Left cardiac atrium (tissue), 4 donors: ENCODE measurements around the gene SYT7. TPM values are rescaled to one million over a fixed set of nuclear protein-coding genes. Genes with fewer than 3 reads are reported as not detected.

Source experiments
- ATAC-seq, 2 donors: fragments of 200-7000 bp; cut with Tn5 transposase; one replicate each; pipeline ENCODE4 v1.9.1; 2020; ENCODE audit warnings: mild to moderate bottlenecking in 2 of 2, moderate library complexity in 2 of 2
- DNase-seq: peaks from one replicate; pipeline ENCODE4 v3.0.0-alpha.2; 2020
- intact Hi-C, 2 donors: fragments of 100-400 bp; cut with DNase I; formaldehyde crosslinking; loops; one replicate each; pipeline versions ENCODE4 v1.14.1 to v1.15.1; 2022 to 2023
- total RNA-seq, 2 donors: library from RNA; stranded (reverse); fragmentation: NEBNext Ultra II Directional; extraction: Animal tissue kit (Norgen Biotek cat#: 25700); gene quantifications; one replicate each; pipeline ENCODE4 v1.2.1, GENCODE V29; 2021
- donor health status: DM: no; HTN: yes; CAD: no.
- donor health status: DM: no; HTN: yes; CAD: no; lungs with severe emphysema.
- donor health status: DM: yes; HTN: yes; CAD: no.
- donor health status: Dilated cardiomyopathy.

SYT7 gene
- total RNA-seq, 2 donors from 2014 or later: 36.7 to 39.7 TPM

GRCh38 chr11:61588728-61589191 lies 7.9 kb upstream of the SYT7 start:
- peak; percentile 65 for DNase-seq
- intact Hi-C loops: no loop called here
- ATAC-seq: peak in 1 of 2 donors; percentile 65

GRCh38 chr11:61587951-61588727 lies 7.3 kb upstream of the SYT7 start:
- DNase-seq (peak; percentile 57), ATAC-seq (peak; percentile 63 to 77)
- intact Hi-C loops: no loop called here

- DNase-seq (peak; percentile 55), ATAC-seq (peak; percentile 79 to 84)
- intact Hi-C loops: no loop called here
Observed at GRCh38 chr11:61587541-61587941, 6.7 kb upstream of the SYT7 start.

GRCh38 chr11:61586792-61587430 lies 6.0 kb upstream of the SYT7 start:
- ATAC-seq: no peak
- no peak for DNase-seq
- intact Hi-C loops: no loop called here

GRCh38 chr11:61585115-61585514 lies 4.2 kb upstream of the SYT7 start:
- intact Hi-C loops: no loop called here
- ATAC-seq: no peak

GRCh38 chr11:61581931-61582330 lies 1.1 kb upstream of the SYT7 start:
- no peak for DNase-seq
- intact Hi-C loops: loop anchor here (5.0 kb wide), 1 partner anchor 45 kb away; no protein-coding TSS in a partner anchor
- ATAC-seq: no peak

More at GRCh38 chr11:61585115-61585514, 4.2 kb upstream of the SYT7 start:
- DNase-seq: no peak

- DNase-seq (no peak), ATAC-seq (peak in 1 of 2 donors; percentile 3)
- intact Hi-C loops: loop anchor here (5.0 kb wide), 1 partner anchor 47 kb away; no protein-coding TSS in a partner anchor
Observed at GRCh38 chr11:61580271-61580888, 496 bp downstream of the SYT7 start.

- intact Hi-C loops: loop anchor here (5.0 kb wide), 2 partner anchors 47 to 48 kb away; no protein-coding TSS in a partner anchor
- no peak for DNase-seq
- ATAC-seq: no peak
Observed at GRCh38 chr11:61579676-61580270, 1.1 kb downstream of the SYT7 start.

GRCh38 chr11:61578819-61579675 lies 1.8 kb downstream of the SYT7 start:
- ATAC-seq (no peak), DNase-seq (no peak)
- intact Hi-C loops: loop anchor here in 1 of 2 donors (5.0 kb wide), 1 partner anchor 47 kb away; no protein-coding TSS in a partner anchor

- DNase-seq (no peak), ATAC-seq (peak; percentile 26 to 27)
- intact Hi-C loops: loop anchor here in 1 of 2 donors (5.0 kb wide), 1 partner anchor 45 kb away; no protein-coding TSS in a partner anchor
Observed at GRCh38 chr11:61577383-61578118, 3.3 kb downstream of the SYT7 start.

- intact Hi-C loops: loop anchor here in 1 of 2 donors (5.0 kb wide), 1 partner anchor 44 kb away; no protein-coding TSS in a partner anchor
- ATAC-seq: no peak
- DNase-seq: no peak
Observed at GRCh38 chr11:61575886-61576861, 4.7 kb downstream of the SYT7 start.

GRCh38 chr11:61574611-61575010 lies 6.3 kb downstream of the SYT7 start:
- intact Hi-C loops: loop anchor here in 1 of 2 donors (5.0 kb wide), 1 partner anchor 42 kb away; no protein-coding TSS in a partner anchor
- DNase-seq (no peak), ATAC-seq (no peak)

- DNase-seq: no peak
- intact Hi-C loops: no loop called here
- ATAC-seq: no peak
Observed at GRCh38 chr11:61572913-61573312, 8.0 kb downstream of the SYT7 start.

GRCh38 chr11:61571869-61572268 lies 9.0 kb downstream of the SYT7 start:
- intact Hi-C loops: no loop called here
- ATAC-seq (peak; percentile 41 to 58), DNase-seq (no peak)

GRCh38 chr11:61571337-61571736 lies 9.5 kb downstream of the SYT7 start:
- ATAC-seq (no peak), DNase-seq (no peak)
- intact Hi-C loops: no loop called here

- intact Hi-C loops: no loop called here
- DNase-seq: no peak
- ATAC-seq: peak in 1 of 2 donors; percentile 4
Observed at GRCh38 chr11:61569701-61570100, 11.2 kb downstream of the SYT7 start.
